HG02884 (cell line): ENCODE data around the gene GINS1.
"Not testable (repeated sequence)": the region's sequence is repeated elsewhere in the genome, so short reads cannot be mapped to it uniquely, and the experiment has no call there.

ENCODE experiments used
- ATAC-seq: cut with Tn5 transposase; IDR thresholded peaks from one replicate; pipeline ENCODE4 v1.9.1; 2021; ENCODE audit warnings: mild to moderate bottlenecking, moderate library complexity; ENCODE audit not compliant: unreplicated experiment

Gene GINS1

GRCh38 chr20:25473297-25473696 lies 65.8 kb downstream of the GINS1 start:
- not testable (repeated sequence) for ATAC-seq

- ATAC-seq = no peak
These were observed 68.9 kb downstream of the GINS1 start for GRCh38 chr20:25476106-25477013.

GRCh38 chr20:25477014-25477882 lies 69.8 kb downstream of the GINS1 start:
- no peak for ATAC-seq

GRCh38 chr20:25478889-25479568 lies 71.6 kb downstream of the GINS1 start:
- ATAC-seq = no peak

- no peak for ATAC-seq
These were observed 72.2 kb downstream of the GINS1 start for GRCh38 chr20:25479638-25480037.

GRCh38 chr20:25480156-25480555 lies 72.7 kb downstream of the GINS1 start:
- no peak for ATAC-seq

- ATAC-seq = no peak
These were observed 73.3 kb downstream of the GINS1 start for GRCh38 chr20:25480797-25481196.

GRCh38 chr20:25481235-25481917 lies 73.9 kb downstream of the GINS1 start:
- ATAC-seq = no peak

GRCh38 chr20:25481918-25482253 lies 74.4 kb downstream of the GINS1 start:
- no peak for ATAC-seq

GRCh38 chr20:25483431-25484132 lies 76.1 kb downstream of the GINS1 start:
- ATAC-seq = no peak

- no peak for ATAC-seq
These were observed 76.9 kb downstream of the GINS1 start for GRCh38 chr20:25484224-25484846.

GRCh38 chr20:25484911-25485511 lies 77.5 kb downstream of the GINS1 start:
- ATAC-seq = no peak

- ATAC-seq = no peak
These were observed 78.4 kb downstream of the GINS1 start for GRCh38 chr20:25485872-25486271.

- no peak for ATAC-seq
These were observed 78.9 kb downstream of the GINS1 start for GRCh38 chr20:25486377-25486776.

GRCh38 chr20:25487306-25487705 lies 79.8 kb downstream of the GINS1 start:
- ATAC-seq = no peak

GRCh38 chr20:25487975-25488374 lies 80.5 kb downstream of the GINS1 start:
- no peak for ATAC-seq

- ATAC-seq = no peak
These were observed 81.9 kb downstream of the GINS1 start for GRCh38 chr20:25489221-25489871.

GRCh38 chr20:25490656-25491445 lies 83.4 kb downstream of the GINS1 start:
- ATAC-seq = no peak
